Upper lobe of right lung (tissue), 1 donor: ENCODE measurements around the gene NVL. TPM values are rescaled to one million over a fixed set of nuclear protein-coding genes. Genes with fewer than 3 reads are reported as not detected.

Source experiments
- ATAC-seq: fragments of 200-7000 bp; cut with Tn5 transposase; one replicate; pipeline ENCODE4 v1.9.1; 2020; ENCODE audit warnings: mild to moderate bottlenecking, moderate library complexity
- DNase-seq: peaks from one replicate; pipeline ENCODE4 v3.0.0-alpha.2; 2020
- H3K27ac ChIP-seq: fragments of 200-600 bp; one replicate; pipeline ENCODE4 v1.8.0; 2022
- H3K27me3 ChIP-seq: fragments of 200-600 bp; one replicate; pipeline ENCODE4 v1.8.0; 2022; ENCODE audit warnings: mild to moderate bottlenecking
- H3K36me3 ChIP-seq: fragments of 200-600 bp; one replicate; pipeline ENCODE4 v1.8.0; 2022
- H3K4me1 ChIP-seq: fragments of 200-600 bp; one replicate; pipeline ENCODE4 v1.8.0; 2022
- H3K4me3 ChIP-seq: fragments of 200-600 bp; one replicate; pipeline ENCODE4 v1.8.0; 2022; ENCODE audit warnings: mild to moderate bottlenecking
- H3K9me3 ChIP-seq: fragments of 200-600 bp; one replicate; pipeline ENCODE4 v1.8.0; 2022
- CTCF ChIP-seq: fragments of 200-600 bp; IDR thresholded peaks from one replicate; pipeline ENCODE4 v1.8.0; 2022; ENCODE audit warnings: antibody characterized with exemption
- intact Hi-C: fragments of 100-400 bp; cut with DNase I; formaldehyde crosslinking; loops from one replicate; pipeline ENCODE4 v1.11.0; 2022
- total RNA-seq: library from RNA; stranded (reverse); fragmentation: NEBNext Ultra II Directional; extraction: Animal tissue kit (Norgen Biotek cat#: 25700); gene quantifications from one replicate; pipeline ENCODE4 v1.2.1, GENCODE V29; 2021
- donor health status: DM: no; HTN: yes; CAD: no; lungs with severe emphysema.

NVL gene
- total RNA-seq, 1 donor from 2014 or later: 24.1 TPM

- Histone ChIP-seq H3K36me3 (peaks cover 27% of the 10 kb centered on the region), H3K4me1 (peaks cover 10% of the 10 kb centered on the region), H3K9me3 (no peaks in the 10 kb centered on the region), H3K27me3 (no peaks in the 10 kb centered on the region), H3K27ac (peak overlapping the region; percentile 13), H3K4me3 (no peak overlapping the region)
- no peak for TF ChIP-seq CTCF
- intact Hi-C loops: no loop called here
- ATAC-seq: peak; percentile 86
- no peak for DNase-seq
Measured at GRCh38 chr1:224237119-224237881, 92.7 kb downstream of the NVL start.

GRCh38 chr1:224235813-224236493 lies 94.0 kb downstream of the NVL start:
- ATAC-seq (no peak), DNase-seq (no peak)
- no peak for TF ChIP-seq CTCF
- Histone ChIP-seq H3K4me3 (no peak overlapping the region), H3K36me3 (peaks cover 38% of the 10 kb centered on the region), H3K9me3 (no peaks in the 10 kb centered on the region), H3K27me3 (no peaks in the 10 kb centered on the region), H3K4me1 (peaks cover 10% of the 10 kb centered on the region), H3K27ac (no peak overlapping the region)
- intact Hi-C loops: no loop called here

GRCh38 chr1:224234017-224234416 lies 96.0 kb downstream of the NVL start:
- no peak overlapping the region for H3K4me3 ChIP-seq
- intact Hi-C loops: no loop called here
- H3K9me3 ChIP-seq: no peaks in the 10 kb centered on the region
- no peaks in the 10 kb centered on the region for H3K27me3 ChIP-seq
- no peak for TF ChIP-seq CTCF
- peaks cover 58% of the 10 kb centered on the region for H3K36me3 ChIP-seq
- H3K27ac ChIP-seq: no peak overlapping the region
- ATAC-seq: no peak
- DNase-seq: no peak
- H3K4me1 ChIP-seq: peaks cover 10% of the 10 kb centered on the region

DNA sequence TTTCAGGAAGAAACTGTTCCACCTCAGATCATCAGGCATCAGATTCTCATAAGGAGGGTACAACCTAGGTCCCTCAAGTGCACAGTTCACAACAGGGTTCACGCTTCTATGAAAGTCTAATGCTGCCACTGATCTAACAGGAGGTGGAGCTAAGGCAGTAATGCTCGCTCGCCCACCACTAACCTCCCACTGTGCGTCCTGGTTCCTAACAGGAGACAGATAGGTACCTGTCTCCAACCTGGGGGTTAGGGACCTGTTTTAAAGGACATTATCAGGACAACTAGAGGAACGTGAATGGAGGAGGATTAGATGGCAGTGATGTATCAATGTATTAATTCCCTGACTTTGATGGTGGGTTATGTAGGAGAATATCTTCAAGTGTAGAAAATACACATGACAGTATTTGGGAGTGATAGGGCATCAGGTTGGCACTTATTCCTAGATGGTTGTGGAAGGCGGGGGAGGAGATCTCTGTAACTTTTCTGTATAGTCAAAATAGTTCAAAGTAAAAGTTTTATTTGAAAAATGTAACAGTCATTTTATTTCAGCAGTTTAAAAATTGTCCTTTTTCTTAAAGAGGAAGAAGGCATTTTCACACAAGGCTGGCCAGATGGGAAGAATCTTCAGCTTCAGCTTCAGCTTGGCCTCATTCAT lies 103.0 kb downstream of the NVL start:
- H3K4me3 ChIP-seq: no peak overlapping the region
- no peak for ATAC-seq

More for the DNA sequence above, 103.0 kb downstream of the NVL start:
- Histone ChIP-seq H3K9me3 (no peaks in the 10 kb centered on the region), H3K4me1 (no peaks in the 10 kb centered on the region), H3K36me3 (peaks cover 51% of the 10 kb centered on the region), H3K27ac (no peak overlapping the region), H3K27me3 (no peaks in the 10 kb centered on the region)
- intact Hi-C loops: no loop called here
- TF ChIP-seq CTCF: no peak
- DNase-seq: no peak
